ENCODE data around the gene CCDC68. TPM values are rescaled to one million over a fixed set of nuclear protein-coding genes. Genes with fewer than 3 reads are reported as not detected.

Gene CCDC68
- total and polyA plus RNA-seq, 2 of the 4 experiments (the other 2 are of a cell fraction) = 0.46 to 0.54 TPM

GRCh38 chr18:54879691-54880090 is 79.6 kb downstream of the CCDC68 start:
- ChIA-PET CTCF (no interaction called here), POLR2A (ENCODE audit: unreplicated experiment) (no interaction called here)
- Histone ChIP-seq H3K18ac (ENCODE audit: low read depth, low read length) (no peak overlapping the region), H4K5ac (ENCODE audit: low read depth, low read length) (no peak overlapping the region), H3K4me3 (ENCODE audit: insufficient read depth, low read depth, low read length) (no peak overlapping the region), H3K14ac (replicated peaks; ENCODE audit: low read depth, low read length) (no peak overlapping the region), H3K79me1 (ENCODE audit: low read depth in 1 of 2, low read length in 2 of 2) (no peaks in the 10 kb centered on the region), H2BK120ac (ENCODE audit: low read depth, low read length) (no peak overlapping the region), H2AK9ac (replicated peaks; ENCODE audit: low read depth, low read length, poor library complexity) (no peak overlapping the region), H3K9ac (ENCODE audit: low read depth, low read length) (no peak overlapping the region), H3K4me1 (ENCODE audit: control insufficient read depth, insufficient read depth, low read length) (peaks cover 4% of the 10 kb centered on the region; the same call in 1 of the 2 replicates), H2BK5ac (ENCODE audit: low read depth, low read length, poor library complexity, severe bottlenecking) (no peak overlapping the region), H3K23ac (ENCODE audit: low read depth, low read length) (no peak overlapping the region), H2AK5ac (ENCODE audit: low read depth, low read length) (no peak overlapping the region), H3K4ac (ENCODE audit: low read depth, low read length) (no peak overlapping the region), H3K4me2 (ENCODE audit: low read depth, low read length) (no peak overlapping the region), H4K91ac (ENCODE audit: insufficient read depth, low read depth, low read length) (no peak overlapping the region), H4K8ac (ENCODE audit: low read depth in 2 of 2, low read length in 2 of 2) (no peak overlapping the region), H3K9me3 (ENCODE audit: control insufficient read depth, insufficient read depth, low read length) (no peaks in the 10 kb centered on the region), H2BK20ac (ENCODE audit: low read depth, low read length) (no peak overlapping the region), H2BK15ac (ENCODE audit: low read depth, low read length) (no peak overlapping the region), H3K9me1 (ENCODE audit: insufficient read depth, low read length) (no peaks in the 10 kb centered on the region), H3K36me3 (ENCODE audit: control insufficient read depth, insufficient read depth, low read length) (no peaks in the 10 kb centered on the region), H3K27ac (ENCODE audit: insufficient read depth, low read length) (no peak overlapping the region), H2AFZ (replicated peaks; ENCODE audit: low read length, poor library complexity) (no peak overlapping the region), H3K27me3 (ENCODE audit: control insufficient read depth, insufficient read depth, low read length) (no peaks in the 10 kb centered on the region), H3K56ac (ENCODE audit: extremely low read depth, insufficient read depth, low read length) (no peak overlapping the region), H4K20me1 (ENCODE audit: insufficient read depth, low read length) (no peaks in the 10 kb centered on the region)
- intact Hi-C loops (cut with micrococcal nuclease) = no loop called here
- dilution Hi-C loops (cut with HindIII; ENCODE audit: low sequenced_read_pairs, unreplicated experiment) = no loop called here
- no CpG with 5 or more reads among the region's 4 CpGs for WGBS, 2 experiments (ENCODE audit: extremely low coverage in 2 of 2, insufficient read length in 1 of 2)
- DNase-seq = no peak
- BruUV-seq (replicated peaks) = no TSS peak
- ATAC-seq (ENCODE audit: low read depth) = no peak
- TF ChIP-seq CEBPB (IDR thresholded peaks at IDR 0.05; ENCODE audit: low read depth, low read length) (no peak), MAFK (IDR thresholded peaks at IDR 0.05; ENCODE audit: low read depth, low read length) (no peak), CTCF (conservative IDR thresholded peaks at IDR 0.05; ENCODE audit: low read depth, low read length) (no peak), MAZ (IDR thresholded peaks at IDR 0.05; ENCODE audit: borderline replicate concordance, low read depth, low read length) (no peak), FOS (IDR thresholded peaks at IDR 0.05; ENCODE audit: low read depth, low read length) (no peak), POLR2A (IDR thresholded peaks at IDR 0.05; ENCODE audit: low read depth, low read length) (no peak), ELK1 (IDR thresholded peaks at IDR 0.05; ENCODE audit: borderline replicate concordance, low read depth, low read length) (no peak), RAD21 (IDR thresholded peaks at IDR 0.05; ENCODE audit: low read length) (no peak), SMC3 (IDR thresholded peaks at IDR 0.05; ENCODE audit: low read depth, low read length) (no peak), RFX5 (IDR thresholded peaks at IDR 0.05; ENCODE audit: low read depth, low read length) (no peak), BHLHE40 (IDR thresholded peaks at IDR 0.05; ENCODE audit: low read depth, low read length) (no peak), USF2 (IDR thresholded peaks at IDR 0.05; ENCODE audit: low read depth, low read length) (no peak), NFE2L2 (IDR thresholded peaks at IDR 0.05; ENCODE audit: low read depth, low read length) (no peak), RCOR1 (IDR thresholded peaks at IDR 0.05; ENCODE audit: insufficient replicate concordance, low read length) (no peak), MXI1 (IDR thresholded peaks at IDR 0.05; ENCODE audit: borderline replicate concordance, low read depth, low read length) (no peak), CHD1 (IDR thresholded peaks at IDR 0.05; ENCODE audit: low read depth, low read length) (no peak)
- in situ Hi-C loops (cut with MboI; ENCODE audit: low sequenced_read_pairs) = no loop called here

All from IMR-90 (cell line).